ENCODE measurements around the gene VAT1L. TPM values are rescaled to one million over a fixed set of nuclear protein-coding genes. Genes with fewer than 3 reads are reported as not detected.

Gene VAT1L
- total RNA-seq, 1 donor from 2014 or later, result 2.3 TPM

DNA sequence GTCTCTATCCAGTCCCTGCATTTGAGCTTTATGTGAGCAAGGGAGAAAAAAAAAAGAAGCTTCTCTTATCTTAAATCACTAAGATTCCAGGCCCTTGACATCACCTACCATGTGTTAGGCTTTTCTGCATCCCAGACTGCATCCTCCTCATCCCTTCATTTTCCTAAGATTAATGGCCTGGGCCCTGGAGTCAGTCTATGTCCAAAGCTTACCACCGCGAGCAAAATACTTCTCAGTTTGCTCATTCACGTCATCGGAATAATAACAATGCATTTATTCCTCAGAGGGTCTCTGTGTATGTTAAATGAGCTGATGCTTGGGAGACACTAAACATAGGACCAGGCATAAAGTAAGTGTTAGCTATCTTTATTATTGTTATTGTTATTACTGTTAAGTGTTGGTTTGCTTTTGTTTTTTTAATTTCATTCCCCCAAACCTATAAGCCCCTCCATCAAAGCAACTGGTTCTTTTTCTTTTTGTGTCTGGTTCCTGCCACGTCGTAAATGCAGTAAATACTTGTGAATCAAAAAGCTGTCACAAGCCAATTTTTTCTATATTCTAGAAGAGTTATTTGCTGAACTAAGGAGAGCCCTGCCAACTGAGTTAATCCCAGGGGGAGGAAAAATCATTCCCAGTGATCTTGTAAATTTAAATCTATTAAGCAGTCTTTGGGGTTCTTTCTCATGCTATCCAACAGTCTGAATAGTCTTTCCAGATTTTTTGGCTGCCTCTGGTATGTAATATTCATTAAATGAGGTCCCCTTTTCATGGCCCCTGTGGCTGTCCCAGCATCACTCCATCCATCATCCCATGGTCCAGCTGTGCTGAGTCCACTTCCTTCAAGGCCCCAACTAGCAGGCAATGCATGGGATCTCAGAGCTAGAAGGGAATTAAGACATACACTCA lies 46.5 kb downstream of the VAT1L start:
- peak; percentile 4 for DNase-seq

DNA sequence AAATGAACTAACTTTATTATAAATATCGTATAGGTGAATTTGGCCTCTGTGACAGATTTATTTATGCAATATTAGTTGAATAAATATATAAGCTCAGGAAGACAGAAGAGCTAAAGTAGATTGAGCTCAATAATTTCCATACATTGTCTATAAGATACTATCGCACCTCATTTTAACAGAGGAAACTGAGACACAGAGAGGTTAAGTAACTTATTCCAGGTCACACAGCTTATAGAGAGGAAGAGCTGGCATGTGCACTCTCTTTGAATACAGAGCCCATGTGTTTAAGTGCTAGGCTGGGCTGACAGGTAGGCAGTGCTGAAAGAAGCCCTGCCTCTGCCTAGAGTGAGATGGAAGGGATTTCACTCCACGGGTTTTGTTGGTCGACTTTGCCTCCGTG lies 48.4 kb downstream of the VAT1L start:
- DNase-seq, result no peak

DNA sequence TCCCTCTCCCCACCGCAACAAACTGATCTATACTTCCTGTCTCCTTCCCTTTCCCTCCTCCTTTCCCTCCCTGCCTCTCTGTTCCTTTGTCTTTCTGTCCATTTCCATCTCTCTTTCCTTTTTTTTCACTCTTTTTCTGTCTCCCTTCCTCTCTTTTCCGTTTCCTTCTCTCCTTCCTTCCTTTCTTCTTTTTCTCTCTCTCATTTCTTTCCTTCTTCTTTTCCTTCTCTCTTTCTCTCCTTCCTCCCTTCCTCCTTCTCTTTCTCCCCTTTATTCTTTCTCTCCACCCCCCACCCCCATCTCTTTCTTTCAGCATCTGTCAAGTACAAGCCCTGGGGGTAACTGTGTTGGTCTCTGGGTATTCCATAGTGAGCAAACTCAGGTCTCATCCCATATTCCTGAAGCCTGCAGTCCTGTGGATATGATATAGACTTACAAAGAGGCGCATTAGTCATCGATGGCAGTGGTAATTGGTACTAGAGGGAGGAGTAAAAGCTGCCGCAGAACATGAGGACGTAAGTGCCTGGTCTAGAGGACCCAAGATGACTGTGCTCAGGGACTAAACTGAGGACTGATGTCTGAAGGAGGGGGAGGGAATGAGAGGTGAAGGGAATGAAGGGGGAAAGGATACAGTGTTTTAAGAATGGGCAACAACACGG lies 50.4 kb downstream of the VAT1L start:
- DNase-seq, result no peak

DNA sequence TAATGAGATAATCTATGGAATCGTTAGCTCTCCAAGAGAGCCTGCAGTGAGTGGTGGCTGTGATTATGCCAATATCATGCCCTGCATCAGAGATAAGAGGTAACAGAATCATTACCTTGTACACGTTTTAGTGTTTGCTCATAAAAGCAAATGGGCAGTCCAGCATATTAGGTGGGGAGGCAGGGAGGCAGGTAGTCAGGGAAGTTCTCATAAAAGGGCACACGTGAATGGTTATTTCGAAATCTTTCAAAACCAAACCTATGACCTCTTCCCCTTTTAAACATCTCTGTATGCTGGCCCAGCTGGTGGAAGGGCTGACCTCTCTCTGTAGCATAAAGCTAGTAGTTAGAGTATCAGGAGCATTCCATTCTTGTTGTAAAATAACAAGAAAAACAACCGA lies 51.7 kb downstream of the VAT1L start:
- DNase-seq, result no peak

DNA sequence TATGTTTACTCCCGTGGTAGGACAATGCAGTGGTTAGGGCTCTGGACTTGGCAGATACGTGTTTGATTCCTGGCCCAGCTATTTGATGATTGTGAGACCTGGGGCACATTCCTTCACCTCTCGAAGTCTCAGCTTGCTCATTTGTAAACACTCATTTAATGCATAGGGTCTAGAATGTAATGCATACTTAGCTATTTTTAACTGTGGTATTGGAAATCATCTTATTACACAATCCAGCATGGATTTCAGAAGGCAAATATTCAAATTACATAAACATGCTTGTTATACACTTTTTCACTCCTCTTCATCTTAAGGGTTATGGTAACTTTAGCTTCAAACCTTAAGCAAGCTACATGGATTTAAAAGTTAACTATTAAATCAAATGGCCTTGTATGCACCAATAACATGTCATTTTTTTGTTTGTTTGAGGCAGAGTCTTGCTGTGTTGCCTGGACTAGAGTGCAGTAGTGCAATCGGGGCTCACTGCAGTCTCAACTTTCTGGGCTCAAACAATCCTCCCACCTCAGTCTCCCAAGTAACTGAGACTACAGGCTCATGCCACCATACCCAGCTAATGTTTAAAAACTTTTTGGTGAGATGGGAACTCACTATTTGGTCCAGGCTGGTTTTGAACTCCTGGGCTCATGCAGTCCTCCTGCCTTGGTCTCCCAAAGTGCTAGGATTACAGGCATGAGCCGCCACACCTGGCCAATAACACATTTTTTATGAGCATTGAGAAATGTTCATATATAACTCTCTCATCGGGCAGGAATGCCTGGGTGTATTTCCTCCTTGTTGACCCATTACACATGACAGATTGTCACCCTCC lies 52.5 kb downstream of the VAT1L start:
- no peak for DNase-seq

DNA sequence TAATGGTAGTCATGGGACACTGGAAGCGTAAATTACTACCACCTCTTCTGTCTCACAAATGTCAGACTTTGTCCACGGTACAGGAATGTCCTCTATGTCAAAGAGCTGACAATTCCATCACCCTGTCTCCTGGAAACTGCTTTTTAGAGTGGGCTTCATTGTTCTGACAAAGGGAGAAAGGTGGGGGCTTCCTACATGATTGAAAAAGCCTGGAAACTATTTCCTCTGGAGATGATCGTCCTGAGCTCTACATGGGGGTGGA lies 53.1 kb downstream of the VAT1L start:
- no peak for DNase-seq

DNA sequence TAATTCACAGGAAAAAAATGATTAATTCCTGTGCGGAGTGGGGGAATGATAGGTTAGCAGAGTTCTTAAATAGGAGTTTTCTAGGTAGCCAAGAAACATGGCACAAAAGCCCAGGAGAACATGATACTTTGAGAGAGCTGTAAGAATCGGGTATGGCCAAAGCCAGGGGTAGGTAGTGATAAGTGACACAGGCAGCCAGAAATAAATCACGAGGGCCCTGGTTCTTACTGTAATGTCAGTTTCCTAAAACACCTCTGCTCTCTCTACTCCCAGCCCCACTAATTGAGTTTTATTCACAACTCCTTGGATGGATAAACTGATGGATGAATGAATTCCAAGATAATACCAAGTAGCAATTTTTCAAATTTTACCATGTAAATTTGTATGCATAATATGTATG lies 54.1 kb downstream of the VAT1L start:
- DNase-seq, result no peak

DNA sequence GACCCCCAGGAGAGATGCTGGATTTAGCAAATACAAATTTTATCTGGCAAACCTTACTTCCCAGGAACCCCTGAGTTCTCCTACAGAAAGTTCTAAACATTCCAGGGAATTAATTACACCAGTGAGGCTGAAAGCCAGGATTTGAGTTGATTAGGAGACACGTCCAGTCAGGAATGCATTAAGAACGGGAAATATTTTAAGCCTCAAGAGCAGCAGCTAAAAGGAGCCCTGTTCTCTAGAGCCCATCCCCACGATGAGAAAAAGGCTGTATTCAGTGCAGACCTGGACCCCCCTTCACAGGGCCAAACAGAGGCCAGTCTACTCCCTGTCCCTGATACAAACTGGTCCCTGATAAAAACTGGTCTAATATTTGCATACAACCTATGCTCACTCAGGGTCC lies 55.0 kb downstream of the VAT1L start:
- peak; percentile 11 for DNase-seq

DNA sequence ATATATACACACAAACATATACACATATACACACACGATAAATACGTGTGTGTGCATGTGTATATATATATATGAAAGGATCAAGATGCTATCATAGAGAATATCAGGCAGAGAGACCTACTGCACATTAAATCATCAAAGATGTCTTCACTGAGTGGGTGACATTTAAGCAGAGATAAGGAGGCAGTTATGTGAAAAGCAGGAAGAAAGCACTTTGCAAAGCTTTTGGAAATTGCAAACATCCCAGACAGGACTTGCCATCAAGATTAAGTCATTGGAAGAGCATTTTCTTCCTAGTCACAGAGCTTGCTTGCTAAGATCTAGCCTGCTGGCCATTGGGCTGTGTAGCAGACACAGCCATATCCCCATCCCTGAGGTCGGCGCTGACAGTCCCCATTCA lies 56.4 kb downstream of the VAT1L start:
- DNase-seq, result no peak

DNA sequence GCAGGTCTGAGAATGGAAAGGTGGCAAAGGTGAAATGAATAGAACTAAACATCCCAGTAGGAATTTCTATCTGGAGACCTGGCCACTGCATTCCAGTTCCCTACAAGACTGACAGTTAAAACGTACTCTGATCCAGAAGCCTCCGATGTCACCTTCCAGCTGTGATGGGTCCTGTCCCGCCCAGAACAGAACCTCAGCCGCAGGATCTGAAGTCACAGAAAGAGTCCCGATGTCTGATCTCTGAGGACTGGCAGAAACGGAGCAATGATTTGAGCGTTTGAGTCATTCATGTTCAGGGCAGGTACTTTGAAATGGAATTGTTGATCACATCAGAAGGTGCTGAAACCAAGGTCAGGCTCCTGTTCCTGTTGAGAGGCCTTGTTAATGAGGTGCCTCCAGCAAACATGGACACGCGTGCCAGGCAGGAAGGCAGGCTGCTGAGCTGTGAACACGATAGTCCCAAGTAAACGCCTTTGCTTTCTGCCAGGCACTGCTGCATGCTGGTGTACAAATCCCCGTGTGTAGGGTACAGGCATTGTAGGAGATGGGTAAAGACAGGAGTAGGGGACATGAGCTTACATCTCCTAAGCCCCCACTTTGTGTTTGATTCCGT lies 61.4 kb downstream of the VAT1L start:
- DNase-seq, result no peak

DNA sequence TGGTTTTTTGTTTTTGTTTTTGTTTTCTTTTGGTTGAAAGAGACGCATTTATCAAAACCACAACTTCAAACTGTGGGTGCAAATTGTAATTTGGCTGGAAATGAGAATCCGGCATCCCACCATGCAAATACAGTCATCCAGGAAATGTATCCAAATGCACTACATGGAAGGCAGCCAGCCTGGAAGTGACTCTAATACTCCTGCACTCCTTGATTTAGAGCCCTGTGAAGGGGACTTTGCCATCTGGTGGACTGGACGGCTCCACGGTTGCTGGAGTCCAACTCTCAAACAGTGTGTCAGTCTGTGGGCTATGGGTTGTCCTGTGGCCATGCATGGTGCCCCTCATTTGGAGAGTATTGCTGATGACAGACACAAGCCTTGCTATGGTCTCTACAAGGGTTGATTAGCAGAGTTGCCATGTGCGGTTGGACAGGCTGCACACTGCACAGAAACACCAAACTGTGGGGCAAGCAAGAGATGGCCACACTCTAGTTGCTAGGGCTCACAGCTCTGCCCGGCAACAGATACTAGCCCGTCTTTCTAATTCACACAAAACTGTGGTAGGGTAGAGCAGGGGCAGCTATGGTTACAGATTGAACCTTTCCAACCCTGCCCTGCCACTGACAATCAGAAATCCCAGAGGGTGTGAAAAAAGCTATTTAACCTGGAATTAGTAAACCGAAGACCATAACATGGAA lies 62.4 kb downstream of the VAT1L start:
- no peak for DNase-seq

DNA sequence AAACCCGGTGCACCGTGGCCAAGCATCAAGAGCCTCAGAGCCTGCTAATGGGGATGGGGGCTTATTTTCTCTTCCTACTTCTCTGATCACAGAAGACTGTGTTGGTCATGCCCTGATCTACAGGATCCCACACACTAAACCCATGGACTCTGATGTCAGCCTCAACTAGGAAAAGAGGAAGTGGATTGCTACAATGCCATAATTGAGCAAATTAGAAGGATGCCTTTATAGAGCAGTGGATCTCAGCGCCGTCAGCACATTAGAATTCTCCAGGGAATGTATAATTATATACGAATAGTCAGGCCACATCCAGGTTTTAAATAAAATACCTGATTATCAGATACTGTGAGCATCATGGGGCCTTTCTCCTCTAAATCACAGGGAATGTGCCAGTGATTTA lies 64.8 kb downstream of the VAT1L start:
- DNase-seq, result no peak

DNA sequence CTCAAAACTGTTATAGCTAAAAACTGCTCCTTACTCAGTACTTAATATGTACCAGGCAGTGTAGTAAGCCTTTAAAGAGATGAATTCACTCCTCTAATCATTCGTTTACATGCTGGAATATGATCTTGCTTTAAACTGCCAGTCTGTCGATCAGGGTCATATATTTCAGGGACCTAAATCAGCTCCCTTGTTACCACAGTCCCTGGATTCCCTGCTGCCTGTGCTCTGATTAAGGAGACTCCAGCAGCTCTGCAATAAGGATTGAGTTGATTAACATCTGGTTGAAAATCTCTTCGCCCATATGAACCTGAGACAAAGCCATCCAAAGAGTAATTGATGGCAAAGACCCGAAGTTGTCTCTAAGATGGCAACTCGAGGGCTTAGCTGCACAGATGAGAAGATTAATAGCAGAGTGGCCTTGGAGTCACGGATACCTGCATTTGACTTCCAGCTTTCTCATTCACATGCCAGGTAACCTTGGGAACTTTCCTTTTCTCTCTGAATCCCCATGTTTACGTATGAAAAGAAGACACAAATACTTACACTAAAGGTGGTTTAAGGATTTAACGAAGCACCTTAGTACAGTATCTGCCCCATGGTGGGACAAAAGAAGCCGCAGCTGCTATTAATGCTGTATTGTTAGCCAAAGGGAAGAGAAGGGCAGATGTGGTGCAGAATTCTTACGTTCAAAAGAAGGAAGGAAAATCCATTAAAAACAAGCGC lies 68.2 kb downstream of the VAT1L start:
- DNase-seq, result no peak

DNA sequence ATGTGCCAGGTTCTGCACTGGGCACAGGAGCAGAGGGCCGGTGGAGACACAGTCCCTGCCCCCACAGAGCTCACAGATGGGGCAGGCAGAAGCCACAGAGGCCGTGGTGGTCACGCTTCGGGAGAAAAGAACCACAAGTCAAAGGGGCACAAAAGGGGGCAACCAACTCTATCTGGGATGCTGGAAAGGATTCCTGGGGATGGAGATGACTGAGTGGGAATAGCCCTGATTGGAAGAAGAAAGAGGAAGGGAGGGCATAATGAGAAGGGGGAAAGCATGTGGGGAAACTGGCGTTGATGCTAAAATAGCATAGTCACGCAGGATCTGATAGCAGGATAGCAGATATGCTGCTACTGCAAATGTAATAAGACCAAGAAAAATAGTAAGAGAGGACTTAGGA lies 69.7 kb downstream of the VAT1L start:
- DNase-seq, result no peak

DNA sequence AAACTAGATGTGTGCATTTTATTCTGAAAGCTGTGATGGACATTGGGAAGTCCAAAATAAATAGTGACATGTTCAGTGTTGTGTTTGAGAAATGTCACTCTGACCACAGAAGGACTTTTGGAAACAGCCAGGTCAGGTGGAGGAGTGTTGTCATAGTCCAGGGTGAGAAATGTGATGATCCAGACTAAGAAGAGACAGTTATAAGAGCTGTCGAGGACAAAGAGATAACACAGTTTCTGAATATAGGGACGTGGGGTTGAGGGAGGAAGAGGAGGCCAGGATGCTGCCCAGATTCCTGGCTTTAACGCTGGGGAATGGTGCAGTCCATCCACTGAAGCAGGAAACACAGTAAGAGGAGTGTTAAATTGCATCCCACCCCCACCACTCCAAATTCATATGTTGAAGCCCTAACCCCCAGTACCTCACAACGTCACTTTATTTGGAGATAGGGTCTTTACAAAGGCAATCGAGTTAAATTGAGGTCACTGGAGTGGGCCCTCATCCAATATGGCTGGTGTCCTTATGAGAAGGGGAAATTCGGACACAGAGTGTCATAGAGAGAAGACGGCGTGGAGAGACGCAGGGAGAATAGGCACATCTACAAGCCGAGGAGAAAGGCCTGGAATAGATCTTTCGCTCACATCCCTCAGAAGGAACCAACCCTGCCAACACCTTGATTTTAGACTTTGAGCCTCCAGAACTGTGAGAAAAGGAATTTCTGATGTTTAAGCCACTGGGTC lies 71.3 kb downstream of the VAT1L start:
- DNase-seq, result no peak

DNA sequence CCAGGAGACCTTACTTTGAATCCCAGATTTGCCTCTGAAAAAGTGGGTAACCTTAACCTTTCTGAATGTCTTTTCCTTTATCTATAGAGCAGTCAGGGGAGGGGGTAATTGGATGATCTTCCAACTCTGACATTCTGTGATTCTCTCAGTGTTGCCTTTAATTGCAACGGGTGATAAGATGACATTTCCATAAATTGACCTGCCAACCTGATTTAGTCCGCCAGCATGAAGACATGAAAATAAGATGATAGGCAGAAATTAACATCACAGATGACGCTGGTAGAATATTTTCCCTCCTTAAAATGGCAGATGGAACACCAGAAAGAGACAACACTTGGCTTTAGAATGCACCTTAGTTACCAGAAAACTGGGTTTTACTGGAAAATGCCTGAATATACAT lies 72.6 kb downstream of the VAT1L start:
- DNase-seq, result no peak

DNA sequence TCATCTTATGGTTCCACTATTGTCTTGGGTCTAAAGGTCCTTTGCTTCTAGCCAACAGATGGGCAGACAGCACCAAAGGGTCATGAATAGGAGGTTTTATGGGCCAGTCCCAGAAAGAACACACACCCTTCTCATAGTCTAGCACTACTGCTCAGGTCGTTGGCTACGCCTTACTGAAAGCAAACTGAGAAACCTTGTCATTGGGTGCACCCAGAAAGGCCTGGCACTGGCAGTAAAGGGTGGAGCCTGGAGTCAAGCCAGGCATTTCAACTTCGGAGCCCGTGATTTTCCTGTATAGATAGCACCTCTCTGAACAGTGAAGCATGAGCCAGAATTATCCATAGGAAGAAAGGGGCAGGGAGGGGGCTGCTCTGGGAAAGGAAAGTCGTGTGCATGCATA lies 74.9 kb downstream of the VAT1L start:
- no peak for DNase-seq

DNA sequence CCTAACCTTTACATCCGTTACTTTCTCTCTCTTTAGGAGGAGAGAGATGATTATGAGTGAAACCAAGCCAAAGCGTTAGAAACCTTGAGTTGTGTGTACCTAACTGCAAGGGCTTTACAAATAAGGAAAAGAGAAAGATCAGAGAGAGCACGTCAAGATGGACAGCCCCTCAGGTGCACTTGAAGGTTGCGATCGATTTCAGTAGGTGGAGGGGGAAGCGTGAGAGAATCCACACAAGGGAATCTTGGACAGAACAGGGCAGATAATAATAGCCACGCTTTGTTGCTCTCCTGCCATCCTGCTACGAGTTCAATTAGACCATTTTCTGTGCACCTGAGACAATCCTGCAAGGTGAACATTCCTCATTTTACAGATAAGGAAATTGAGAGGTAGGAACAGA lies 78.4 kb downstream of the VAT1L start:
- no peak for DNase-seq

DNA sequence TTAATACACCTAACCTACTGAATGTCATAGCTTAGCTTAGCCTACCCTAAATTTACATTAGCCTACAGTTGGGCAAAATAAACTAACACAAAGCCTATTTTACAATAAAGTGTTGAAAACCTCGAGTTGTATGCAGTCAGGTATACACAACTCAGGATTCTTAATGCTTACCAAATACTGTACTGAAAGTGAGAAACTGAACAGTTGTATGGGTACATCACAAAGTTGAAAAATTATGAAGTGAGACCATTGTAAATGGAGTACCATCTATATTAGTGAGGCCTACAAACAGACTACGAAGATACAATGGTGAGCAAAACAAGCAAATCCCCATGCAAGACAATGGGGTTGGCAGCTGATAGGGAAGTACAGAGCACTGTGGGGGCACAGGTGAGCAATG lies 79.7 kb downstream of the VAT1L start:
- no peak for DNase-seq

DNA sequence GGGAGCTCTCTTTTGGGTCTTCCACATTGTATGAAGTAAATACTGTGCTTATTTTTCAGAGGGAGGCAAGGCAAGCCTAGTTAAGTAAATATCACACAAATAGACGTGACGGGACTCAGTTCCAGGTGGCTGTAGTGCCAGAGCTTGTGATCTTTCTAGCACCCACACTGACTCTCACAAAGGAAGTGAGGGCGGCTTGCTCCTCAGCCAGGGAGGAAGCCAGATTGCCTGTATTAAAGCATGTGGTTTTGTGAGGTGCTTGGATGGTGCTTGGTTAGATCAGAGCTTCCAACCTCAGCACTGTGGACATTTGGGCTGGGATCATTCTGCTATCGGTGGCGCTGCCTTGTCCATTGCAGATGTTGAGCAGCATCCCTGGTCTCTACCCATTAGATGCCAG lies 80.1 kb downstream of the VAT1L start:
- DNase-seq, result no peak
